ENCODE results near the gene GNB1L.
A peak's percentile ranks its signal among the peaks of the same experiment; 100 is the strongest.

Gene GNB1L

DNA sequence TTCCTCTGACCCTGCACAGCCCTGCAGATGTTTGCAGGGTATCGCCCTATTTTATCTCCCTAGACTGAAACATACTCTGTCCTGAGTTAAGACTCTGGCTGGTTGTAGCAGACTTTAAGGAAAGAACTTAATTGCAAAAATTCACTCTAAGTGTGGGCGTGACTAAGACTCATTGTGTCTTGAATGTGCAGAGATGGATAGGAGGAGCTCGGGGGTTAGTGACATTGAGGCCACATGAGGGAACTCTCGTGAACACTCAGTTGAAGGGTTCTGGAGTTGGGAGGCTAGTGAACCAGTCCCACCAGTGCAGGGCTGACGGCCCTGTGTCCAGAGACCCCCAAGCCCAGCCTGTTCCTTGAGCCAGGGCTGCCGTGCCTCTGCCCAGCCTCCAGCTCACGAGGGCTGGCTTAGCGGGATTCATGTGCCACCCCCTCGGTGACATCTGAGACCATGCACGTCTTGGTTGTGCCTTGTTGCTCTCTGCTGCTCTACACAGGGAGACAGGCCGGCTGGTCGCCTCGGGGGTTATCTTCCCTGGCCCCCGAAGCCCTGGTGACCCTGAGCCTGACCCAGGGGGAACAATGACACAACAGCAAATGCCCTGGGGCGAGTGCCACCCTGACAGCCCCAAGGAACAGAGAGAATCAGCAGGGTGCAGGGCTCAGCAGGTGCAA is 105.5 kb downstream of the GNB1L start:
- DNase-seq, result no peak

DNA sequence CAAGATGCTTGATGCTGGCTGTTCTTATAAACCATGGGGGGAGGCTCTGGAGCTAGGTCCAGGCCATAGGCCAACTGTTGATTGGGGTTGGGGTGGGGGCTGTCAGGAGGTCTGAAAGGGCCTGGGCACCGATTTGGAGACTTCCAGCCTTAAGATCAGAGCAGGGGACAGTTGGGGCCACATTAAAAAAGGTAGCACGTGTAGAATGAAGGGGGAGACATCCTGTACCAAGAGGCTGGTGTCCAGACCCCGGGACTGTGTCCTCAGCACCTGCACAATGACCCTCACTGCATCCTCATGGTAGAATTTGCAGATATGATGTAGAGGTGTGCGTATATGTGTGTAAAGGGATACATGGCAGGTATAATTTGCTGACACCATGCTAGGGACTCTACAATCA is 106.5 kb downstream of the GNB1L start:
- no peak for DNase-seq

DNA sequence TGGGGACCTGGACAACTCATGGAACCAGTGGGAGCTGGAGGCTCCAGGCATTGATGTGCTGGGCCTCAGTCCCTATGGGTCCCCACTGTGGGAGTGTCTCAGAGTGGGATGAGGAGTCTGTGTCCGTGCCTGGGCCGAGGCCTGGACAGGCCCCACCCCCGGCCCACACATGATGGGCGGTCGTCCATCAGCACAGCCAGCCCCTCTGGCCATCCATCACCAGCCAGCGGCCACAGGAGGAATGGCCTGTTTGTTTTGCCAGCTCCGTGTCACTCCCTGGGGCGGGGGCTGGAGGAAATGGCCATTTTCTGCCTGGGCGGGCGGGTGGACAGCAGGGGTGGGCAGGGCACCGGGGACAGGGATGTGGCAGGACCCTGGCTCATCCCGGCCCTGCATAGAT is 107.1 kb downstream of the GNB1L start:
- DNase-seq, result no peak

DNA sequence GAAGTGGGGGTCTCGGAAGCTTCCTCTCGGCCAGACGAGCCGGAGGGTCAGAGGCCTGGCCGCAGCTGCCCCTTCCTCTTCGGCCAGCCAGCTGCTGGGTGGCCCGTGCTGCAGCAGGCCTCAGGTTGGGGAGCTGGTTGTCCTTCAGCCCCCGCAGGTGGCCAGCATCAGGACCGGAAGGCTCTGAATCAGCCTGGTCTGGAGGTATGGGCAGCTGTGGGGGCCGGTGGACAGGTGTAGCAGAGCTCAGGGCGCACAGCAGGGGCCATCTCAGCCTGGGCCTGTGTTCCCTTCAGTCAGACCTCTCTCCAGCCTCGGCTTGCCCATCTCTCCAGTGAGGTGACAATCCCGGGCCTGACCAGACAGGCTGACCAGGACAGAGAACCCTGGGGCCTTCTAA is 107.9 kb downstream of the GNB1L start:
- no peak for DNase-seq

DNA sequence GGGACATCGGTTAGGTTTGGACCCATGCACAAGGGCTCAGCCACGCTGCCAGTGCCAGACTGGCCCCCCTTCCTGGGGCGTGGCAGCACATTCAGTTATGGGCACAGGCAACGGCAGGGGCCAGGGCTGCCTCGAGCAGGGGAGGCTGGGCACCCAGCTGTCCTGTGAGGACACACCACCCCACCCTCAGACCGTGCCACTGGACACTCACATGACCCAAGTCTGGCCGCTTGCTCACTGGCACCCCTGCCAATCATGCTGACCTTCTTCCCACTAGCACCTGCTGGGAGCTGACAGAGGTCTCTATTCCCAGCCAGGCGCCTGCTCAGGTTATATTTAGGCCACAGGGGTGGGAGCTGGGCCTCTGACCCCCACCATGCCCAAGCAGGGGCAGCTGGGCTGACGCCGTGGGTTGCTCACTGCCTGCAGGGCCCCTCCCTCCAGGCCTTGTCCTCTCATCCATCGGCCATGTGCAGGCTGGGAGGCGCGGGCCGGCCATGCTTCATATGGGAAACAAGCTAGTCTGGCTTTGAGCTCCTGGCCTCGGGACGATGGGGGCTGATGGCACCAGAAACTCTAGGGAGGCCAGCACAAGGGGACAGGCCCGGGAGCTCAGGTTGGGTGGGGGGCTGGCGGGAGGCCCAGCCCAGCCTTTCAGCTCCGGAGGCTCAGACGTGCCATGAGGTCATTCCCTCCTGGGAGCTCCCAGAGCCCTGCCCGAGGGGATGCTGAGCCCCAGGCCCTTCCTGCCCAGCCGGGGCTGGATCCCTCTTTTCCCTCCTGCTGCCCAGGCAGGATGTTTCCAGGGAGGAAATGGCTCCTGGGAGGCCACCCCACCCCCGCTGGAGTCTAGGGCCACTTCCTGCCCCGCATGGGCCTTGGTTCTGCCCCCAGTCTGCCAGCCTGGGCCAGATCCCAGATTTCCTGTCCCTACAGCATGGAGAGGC is 109.2 kb downstream of the GNB1L start:
- no peak for DNase-seq

DNA sequence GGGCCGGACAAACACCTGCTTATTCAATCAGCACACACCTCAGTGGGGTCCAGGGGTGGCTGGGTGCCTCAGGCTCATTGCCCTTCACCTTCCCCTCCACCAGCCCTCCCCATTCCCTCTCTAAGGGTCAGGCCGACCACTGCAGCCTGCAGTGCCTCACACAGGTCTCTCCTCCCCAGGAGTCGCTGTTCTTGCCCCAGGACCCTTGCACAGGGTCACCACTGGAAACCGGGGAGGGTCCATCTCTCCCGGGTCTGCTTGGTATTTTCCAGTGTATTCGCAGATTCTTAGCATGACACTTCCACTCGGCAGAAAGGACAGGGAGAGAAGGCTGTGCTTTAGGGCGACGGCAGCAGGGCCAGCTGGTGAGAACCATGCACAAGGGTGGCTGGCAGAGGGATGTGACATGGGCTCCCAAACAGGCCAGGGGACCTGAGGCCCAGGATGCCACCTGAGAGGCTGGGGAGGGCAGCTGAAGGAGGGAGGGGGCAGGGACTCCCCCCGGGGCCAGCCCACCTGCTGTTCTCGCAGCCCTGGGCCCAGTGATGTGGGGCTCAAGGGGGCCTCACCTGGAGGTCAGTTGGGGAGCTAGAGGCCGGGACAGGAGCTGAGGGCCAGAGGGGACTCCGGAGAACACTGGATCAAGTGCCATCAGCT is 110.2 kb downstream of the GNB1L start:
- no peak for DNase-seq

DNA sequence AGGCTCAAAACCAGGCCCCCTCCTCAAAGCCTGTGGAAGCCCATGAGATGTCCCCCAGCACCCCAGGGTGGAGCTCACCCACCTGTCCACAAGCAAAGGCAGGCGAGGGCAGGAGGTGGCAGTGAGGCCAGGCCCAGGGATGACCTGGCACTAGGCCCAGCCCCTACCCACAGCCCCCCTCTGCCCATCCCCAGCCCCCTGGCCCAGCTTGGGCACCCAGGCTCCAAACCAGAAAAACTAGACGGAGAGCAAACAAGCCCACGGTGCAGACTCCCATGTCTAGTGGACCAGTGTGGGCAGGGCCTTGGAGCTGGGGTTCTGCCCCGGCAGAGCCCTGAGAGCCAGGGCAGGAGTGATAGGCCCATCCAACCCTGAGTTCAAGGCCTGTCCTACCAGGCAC is 111.0 kb downstream of the GNB1L start:
- no peak for DNase-seq

DNA sequence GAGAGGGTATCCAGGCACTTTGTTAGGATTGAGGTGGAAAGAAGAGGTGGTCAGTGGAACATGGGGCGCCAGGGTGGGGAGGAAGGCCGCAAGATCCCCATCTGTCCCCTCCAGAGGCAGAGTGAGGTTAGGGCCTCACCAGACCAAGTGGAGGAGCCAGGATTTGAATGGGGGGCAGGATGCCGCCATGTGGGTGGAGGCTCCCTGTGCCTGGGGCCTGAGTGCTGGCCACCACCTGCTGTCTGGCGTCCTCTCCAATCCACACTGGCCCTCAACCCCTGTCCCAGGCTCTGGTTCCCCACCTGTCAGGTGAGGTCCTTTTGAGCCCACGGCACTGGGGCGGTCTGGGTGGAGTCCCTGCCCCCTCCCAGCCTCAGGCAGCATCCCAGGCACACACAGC is 111.6 kb downstream of the GNB1L start:
- DNase-seq, result no peak

DNA sequence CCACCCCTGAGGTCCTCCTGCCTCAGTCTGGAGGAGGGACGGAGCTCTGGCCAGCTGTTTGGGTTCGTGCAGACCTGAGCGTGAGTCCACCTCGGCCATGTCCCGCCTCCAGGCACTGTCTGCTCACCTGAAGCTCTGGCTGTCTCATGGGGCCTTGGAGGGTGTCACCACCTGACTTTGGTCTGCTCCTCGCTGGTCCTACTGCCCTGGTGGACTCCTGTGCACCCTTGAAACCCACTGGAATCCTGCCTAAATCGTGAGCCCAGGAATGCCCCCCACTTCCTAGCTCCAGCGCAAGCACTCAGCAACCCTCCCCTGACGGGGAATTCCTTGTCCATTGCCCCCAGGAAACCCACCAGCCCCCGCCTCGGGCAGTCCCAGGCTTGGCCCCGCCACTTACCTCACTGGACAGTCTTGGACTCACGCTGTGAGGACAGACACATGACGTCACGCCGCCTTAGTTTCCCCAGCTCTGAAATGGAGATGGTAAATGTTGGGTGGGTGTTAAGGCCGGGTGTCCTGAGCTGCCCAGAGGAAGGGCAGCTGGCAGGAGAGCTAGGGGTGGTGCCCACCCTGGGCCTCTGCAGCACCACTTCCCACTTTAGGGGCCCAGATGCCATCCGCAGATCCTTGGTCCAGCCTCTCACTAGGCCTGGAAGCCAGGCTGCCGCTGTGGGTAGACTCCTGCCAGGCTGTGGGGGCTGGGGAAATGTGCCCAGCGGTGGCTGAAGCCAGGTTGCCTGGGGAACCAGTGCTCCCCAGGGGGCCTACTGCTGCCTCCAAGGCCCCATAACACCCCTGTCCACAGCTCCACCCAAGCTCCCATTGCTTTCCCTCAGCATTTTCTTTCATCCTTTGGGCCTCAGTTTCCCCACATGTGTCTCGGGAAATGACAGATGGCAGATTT is 112.3 kb downstream of the GNB1L start:
- peak in 3 of 14 donors; percentile 14 to 22 (median 15) for DNase-seq

DNA sequence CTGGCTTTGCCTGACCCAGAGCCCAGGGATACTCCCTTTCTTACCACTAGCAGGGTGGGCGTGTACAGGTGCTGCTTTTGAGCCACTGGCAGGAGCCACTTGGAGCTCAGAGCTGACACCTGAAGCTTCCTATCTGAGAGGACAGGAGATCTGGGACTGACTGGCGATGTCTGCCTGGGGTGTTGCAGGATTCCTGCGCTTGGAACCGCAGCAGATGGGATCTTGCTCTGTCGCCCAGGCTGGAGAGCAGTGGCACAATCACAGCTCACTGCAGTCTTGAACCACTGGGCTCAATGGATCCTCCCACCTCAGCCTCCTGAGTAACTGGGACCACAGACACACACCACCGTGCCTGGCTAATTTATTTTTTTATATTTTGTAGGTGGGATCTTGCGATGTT is 113.6 kb downstream of the GNB1L start:
- DNase-seq, result no peak

DNA sequence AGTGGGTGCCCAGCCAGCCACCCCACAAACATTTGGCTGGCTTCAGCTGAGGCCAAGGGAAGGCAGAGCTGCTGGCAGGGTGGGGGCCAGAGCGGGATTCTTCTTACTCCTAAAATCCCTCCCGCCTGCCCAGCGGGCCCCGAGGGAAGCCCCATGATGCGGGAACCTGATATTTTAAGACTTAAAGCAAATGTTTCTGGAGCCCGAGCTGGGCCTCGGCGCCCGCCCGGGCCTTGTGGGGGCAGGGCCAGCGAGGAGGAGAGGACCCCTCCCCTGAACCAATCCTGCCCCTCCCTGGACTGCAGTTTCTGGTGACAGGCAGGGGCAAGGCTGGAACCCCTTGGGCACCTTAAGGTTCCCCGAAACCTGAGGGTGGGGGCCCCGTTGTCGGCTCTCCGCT is 114.1 kb downstream of the GNB1L start:
- DNase-seq, result no peak

DNA sequence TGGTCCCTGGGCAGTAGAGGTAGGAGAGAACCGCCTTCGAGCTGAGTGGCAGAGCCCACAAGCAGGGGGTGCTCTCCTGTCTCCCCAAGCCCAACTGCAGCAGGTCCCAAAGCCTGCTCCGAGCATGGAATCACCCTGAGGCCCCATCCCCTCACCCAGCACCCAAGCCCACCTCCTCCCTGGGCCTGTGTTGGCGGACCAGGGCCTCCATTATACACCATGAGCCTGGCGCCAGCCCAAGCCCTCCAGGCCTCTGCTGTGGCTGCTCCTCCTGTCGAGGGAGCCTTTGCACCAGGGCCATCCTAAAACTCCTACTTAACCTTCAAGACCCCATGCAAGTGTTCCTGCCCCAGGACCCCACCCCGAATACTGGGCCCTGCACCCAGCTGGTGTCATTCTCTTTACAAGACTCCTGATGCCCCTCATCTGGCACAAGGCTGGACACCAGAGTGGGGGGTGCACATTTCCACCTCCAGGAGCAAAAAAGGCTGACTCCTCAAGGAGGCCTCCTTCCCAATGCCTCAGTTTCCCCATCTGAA is 114.7 kb downstream of the GNB1L start:
- DNase-seq, result no peak

DNA sequence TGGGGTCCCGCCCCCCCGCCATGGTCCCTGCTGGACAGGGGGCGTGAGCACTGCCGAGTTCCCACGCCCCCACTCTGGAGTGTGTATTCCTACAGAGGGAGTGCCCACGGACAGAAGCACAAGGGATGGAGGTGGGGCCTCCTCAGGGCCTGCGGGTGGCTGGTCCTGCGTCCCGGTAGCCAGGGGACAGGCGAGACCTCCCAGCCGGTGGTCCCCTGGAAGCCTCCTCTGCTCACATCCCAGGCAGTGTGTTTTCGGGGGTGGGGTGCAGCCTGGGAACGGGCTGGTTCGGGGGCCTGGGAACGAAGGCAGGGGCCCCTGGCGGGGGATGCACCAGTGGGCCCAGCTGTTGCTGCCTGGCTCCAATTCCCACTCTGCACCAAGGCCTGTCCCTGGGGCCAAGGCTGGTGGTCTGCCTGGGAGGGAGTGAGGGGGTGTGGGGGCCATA is 115.2 kb downstream of the GNB1L start:
- DNase-seq, result no peak

DNA sequence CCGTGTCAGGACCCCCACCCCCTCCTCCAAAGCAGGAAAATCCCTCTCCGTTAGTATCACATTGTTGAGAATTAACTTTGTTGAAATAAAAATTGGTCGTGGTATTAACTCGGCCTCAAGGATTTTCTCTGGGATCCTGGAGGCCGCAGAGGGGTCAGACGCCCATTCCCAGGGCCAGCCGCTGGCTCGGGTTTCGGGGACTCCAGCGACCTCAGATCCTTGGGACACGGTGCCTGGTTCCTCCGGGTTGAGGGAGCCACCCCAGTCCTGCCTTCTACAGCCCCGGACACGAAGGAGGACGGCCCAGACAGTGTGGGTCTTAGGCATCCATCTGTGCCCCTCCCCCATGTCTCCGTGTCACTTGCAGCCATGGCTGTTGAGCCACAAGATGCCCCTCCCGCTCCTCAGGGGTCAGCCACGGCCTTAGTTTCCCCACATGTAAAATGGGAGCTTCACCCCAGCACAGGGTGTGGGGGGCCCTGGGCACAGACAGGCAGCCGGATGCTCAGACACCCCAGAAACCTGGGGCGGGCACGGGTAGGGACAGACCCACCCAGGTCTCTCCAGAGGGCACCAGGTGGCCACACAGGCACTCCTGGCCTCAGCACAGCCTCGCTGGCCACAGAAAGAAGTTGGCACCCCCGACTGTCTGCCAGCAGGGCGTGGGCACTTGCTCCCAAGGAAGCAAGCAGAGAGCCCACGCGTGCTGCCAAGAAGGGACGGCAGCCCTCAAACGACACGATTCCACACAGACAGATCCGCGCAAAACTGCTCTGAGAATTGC is 115.8 kb downstream of the GNB1L start:
- DNase-seq, result no peak

DNA sequence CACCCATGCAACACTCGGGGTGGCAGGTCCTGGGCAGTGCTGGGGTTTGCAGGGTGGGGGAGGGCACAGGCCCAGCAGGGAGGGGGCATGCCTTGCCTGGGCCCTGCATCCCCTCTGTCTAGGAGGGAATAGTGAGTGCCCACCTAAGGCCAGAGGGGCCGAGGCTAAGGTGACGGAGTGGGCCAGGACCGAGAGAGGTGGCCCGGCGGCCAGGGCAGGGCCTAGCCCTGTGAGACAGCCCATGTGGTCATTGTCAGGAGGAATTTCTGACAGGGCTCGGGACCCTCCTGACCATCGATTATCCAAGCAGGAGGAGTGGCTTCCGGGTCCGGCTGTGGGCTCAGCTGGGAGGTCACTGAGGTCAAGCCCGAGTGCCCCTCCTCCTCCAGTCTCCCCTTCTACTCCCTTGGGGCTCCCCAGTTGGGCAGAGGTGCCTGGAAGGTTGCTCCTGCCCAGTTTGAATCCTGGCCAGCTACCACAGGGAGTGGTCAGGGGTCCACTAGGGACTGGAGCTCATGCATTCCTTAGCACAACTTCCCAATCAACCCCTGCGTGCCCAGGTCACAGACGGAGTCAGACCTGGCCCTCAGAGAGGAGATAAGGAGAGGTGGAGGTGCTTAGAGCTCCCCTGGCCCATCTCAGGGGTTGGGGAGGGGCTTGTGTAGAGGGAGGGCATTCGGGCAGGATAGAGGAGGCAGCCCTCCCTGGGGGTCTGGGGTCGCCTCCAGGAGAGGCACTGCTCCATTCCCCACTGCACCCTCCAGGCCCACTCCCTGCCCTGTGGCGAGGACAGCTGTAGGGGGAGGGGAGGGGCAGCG is 116.6 kb downstream of the GNB1L start:
- DNase-seq, result no peak

DNA sequence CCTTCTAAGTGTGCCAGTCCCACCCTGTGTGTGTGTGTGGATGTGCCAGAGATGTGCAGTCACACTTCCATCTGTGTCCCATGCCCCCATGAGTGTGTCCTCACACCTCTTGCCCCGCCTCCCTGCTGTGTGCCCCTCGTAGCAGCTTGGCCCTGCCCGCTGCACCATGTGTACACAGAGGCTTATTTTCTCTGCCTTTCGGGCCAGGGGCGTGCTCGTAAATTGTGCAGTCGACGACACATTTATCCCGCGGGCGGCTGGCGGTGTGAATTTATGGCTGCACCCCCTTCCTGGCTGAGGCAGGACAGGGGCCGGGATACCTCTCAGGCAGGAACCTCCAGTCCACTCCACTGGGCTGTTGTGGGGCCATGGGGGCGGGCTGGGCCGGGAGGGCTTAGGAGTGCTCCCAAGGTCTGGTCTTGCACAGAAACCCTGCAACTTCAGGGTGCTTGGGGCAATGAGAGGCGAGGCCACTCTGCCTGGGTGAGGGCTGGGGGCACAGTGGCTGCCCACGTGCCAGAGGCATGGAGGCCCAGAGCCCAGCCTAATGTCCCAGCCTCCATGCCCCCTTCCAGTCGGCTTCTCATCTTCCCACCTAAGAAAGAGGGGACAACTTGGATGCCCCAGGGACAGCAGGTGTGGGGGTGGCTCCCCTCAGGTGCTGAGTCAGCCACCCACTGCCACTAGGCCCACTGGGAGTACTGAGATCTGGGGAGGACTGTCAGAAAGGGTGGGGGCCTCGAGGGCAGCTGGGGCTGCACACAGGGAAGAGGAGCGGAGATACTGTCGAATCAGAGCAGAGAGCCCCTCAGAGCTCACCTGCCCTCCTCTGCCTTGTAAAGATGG is 118.8 kb downstream of the GNB1L start:
- DNase-seq, result no peak

DNA sequence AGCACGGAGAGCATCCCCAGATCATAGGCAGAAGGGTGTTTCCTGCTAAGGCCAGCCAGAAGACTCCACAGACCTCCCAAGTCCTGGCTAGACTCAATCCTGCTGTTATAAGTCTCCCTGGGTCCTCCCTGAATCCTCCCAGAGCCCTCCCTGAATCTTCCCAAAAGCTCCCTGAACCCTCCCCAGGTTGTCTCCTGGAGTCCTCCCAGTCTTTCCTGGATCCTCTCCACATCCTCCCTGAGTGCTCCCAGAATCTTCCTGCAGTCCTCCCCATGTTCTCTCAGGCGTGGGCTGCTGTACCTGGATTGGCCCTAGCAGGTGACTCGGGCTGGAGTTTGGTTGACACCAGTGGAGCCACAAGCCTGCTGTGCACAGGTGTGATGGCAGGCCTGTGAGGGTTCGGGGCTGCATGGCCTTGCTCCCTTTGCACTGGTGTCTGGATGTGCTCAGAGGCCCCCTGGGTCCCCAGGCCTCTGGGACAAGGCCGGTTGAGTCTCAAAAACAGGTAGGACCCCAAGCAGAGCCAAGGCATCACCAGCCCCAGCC is 119.8 kb downstream of the GNB1L start:
- DNase-seq, result no peak

DNA sequence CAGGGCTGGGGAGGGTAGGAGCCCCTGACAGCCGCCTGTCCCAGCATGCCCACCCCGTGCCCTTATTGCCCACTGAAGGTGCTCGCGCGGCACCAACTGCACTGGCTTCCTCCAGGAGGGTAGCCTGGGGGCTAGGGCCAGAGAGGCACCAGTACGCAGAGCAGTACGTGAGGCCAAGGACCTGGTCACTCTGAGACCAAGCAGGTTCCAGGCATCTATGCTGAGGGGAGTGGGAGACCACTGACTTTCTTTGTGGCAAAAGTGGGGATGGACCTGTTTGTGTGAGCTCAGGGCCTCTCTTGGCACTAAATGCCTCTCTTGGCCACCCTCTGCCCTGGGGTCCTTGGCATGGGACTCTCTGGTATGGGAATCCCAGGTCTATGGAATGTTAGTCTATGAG is 120.5 kb downstream of the GNB1L start:
- no peak for DNase-seq

DNA sequence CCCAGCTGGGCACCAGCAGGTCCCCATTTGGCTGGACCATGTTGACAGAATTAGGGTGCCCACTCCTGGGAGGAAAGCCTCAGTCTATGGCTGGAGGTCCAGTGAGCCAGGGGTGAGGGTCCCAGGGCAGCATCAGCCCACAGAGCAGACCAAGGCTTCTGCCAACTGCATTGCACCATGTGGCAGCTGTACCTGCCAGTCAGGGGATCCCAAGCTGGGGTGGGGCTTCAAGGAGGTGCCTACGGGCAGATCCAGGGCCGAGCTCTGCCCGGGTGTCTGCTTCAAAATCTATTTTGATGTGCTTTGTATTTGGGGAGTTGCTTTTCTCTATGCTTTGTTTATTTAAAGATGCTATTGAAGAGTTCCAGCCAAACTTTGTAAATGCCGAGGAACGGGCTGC is 120.9 kb downstream of the GNB1L start:
- DNase-seq, result no peak
